ENCODE data around the gene SLC6A6.
A peak's percentile ranks its signal among the peaks of the same experiment; 100 is the strongest.

The SLC6A6 gene

GRCh38 chr3:14369675-14370669 is 32.4 kb upstream of the SLC6A6 start:
- H2BK120ac ChIP-seq (ENCODE audit: low read depth, low read length) = no peak overlapping the region
- no peaks in the 10 kb centered on the region for H3K9me3 ChIP-seq (ENCODE audit: control insufficient read depth, low read length)
- peak overlapping the region; percentile 7 for H4K8ac ChIP-seq (ENCODE audit: low read length)
- peaks cover 28% of the 10 kb centered on the region for H3K4me1 ChIP-seq (ENCODE audit: control insufficient read depth, insufficient read depth, low read depth, low read length)
- H2BK15ac ChIP-seq (ENCODE audit: low read depth, poor library complexity, severe bottlenecking) = peak overlapping the region; percentile 26
- no peak overlapping the region for H3K9ac ChIP-seq (ENCODE audit: low read length)
- no peak overlapping the region for H3K4me2 ChIP-seq (ENCODE audit: low read length, poor library complexity, severe bottlenecking)
- H3K4me3 ChIP-seq (ENCODE audit: insufficient read depth in 1 of 2, low read depth in 1 of 2, low read length in 2 of 2) = no peak overlapping the region
- H3K79me1 ChIP-seq (replicated peaks; ENCODE audit: low read length, poor library complexity, severe bottlenecking) = no peaks in the 10 kb centered on the region
- no peaks in the 10 kb centered on the region for H3K36me3 ChIP-seq (ENCODE audit: control insufficient read depth in 1 of 2, insufficient read depth in 2 of 2, low read depth in 1 of 2, low read length in 2 of 2)
- no peak for DNase-seq
- H3K27me3 ChIP-seq (ENCODE audit: control insufficient read depth in 1 of 2, insufficient read depth in 1 of 2, low read length in 2 of 2) = peaks cover 0 to 56% of the 10 kb centered on the region in 2 experiments
- H3K23ac ChIP-seq (ENCODE audit: low read length in 2 of 2) = no peak overlapping the region
- WGBS = 81% methylated on average over 15 of the region's 15 CpGs
- H3K18ac ChIP-seq (ENCODE audit: low read depth in 1 of 2, low read length in 2 of 2) = peak overlapping the region in 1 of 2 experiments; percentile 16
- no peak overlapping the region for H3K4ac ChIP-seq (ENCODE audit: low read depth in 1 of 2, low read length in 2 of 2)
- H2AK5ac ChIP-seq (ENCODE audit: low read length, severe bottlenecking) = peak overlapping the region; percentile 44
- peak overlapping the region in 1 of 2 experiments; percentile 34 for H2BK12ac ChIP-seq (ENCODE audit: low read length in 2 of 2)
- H3K14ac ChIP-seq (ENCODE audit: low read length in 2 of 2) = no peak overlapping the region
- H2AFZ ChIP-seq (ENCODE audit: low read depth, low read length) = no peak overlapping the region
- H3K27ac ChIP-seq (ENCODE audit: low read length, poor library complexity, severe bottlenecking) = no peak overlapping the region
- H2BK5ac ChIP-seq (ENCODE audit: low read depth, low read length, poor library complexity, severe bottlenecking) = no peak overlapping the region
- peak overlapping the region; percentile 74 for H4K91ac ChIP-seq (ENCODE audit: low read length)

DNA sequence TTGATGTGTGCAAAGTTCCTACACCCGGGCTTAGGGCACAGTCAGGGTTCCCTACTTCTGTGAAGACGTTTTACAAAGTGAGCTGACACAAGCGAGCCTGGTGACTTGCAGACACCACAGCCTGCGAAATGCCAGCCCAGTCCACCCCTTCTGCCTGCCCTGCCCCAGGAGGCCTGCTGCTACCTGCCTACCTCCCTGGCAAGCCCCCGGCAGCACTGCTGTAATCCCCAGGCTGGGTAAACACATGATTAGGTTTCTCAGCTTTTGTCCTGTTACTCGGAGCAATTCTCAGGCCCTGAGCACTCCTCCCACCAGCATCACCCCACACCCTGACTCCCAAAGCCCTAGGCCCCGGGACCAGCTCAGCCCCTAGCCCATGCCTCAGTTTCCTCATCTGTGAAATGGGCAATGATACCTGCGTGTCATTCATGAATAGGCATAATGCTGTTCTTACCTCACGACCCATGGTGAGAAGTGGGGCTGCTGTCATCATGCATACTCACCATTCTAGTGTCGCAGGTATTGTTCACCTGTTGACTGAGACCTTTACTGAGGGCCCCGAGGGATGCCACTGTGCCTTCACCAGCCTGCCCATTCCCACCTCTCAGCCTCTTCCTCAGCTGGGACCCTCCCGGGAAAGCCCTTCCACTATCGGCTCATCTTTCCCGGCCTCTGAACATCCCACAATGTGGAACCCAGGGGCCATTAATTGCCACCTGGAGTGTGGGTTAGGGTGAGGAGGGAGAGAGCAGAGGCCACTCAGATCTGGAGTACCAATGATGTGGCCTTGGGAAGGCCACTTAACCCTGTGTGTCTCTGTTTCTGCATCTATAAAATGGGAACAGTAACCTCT is 31.5 kb upstream of the SLC6A6 start:
- H3K27me3 ChIP-seq (ENCODE audit: control insufficient read depth in 1 of 2, insufficient read depth in 1 of 2, low read length in 2 of 2) = peaks cover 0 to 48% of the 10 kb centered on the region in 2 experiments
- 92% methylated on average over 13 of the region's 14 CpGs for WGBS
- no peak overlapping the region for H3K18ac ChIP-seq (ENCODE audit: low read depth in 1 of 2, low read length in 2 of 2)
- H3K23ac ChIP-seq (ENCODE audit: low read length in 2 of 2) = no peak overlapping the region
- H3K4me2 ChIP-seq (ENCODE audit: low read length, poor library complexity, severe bottlenecking) = no peak overlapping the region
- H3K14ac ChIP-seq (ENCODE audit: low read length in 2 of 2) = no peak overlapping the region
- no peak overlapping the region for H2BK5ac ChIP-seq (ENCODE audit: low read depth, low read length, poor library complexity, severe bottlenecking)
- no peak overlapping the region for H3K27ac ChIP-seq (ENCODE audit: low read length, poor library complexity, severe bottlenecking)
- H2BK120ac ChIP-seq (ENCODE audit: low read depth, low read length) = no peak overlapping the region
- DNase-seq = no peak
- peak overlapping the region in 1 of 2 experiments; percentile 6 for H2BK12ac ChIP-seq (ENCODE audit: low read length in 2 of 2)
- H3K9me3 ChIP-seq (ENCODE audit: control insufficient read depth, low read length) = no peaks in the 10 kb centered on the region
- H4K8ac ChIP-seq (ENCODE audit: low read length) = peak overlapping the region; percentile 7
- H3K4me3 ChIP-seq (ENCODE audit: insufficient read depth in 1 of 2, low read depth in 1 of 2, low read length in 2 of 2) = no peak overlapping the region
- peaks cover 28% of the 10 kb centered on the region for H3K4me1 ChIP-seq (ENCODE audit: control insufficient read depth, insufficient read depth, low read depth, low read length)
- peak overlapping the region; percentile 77 for H4K91ac ChIP-seq (ENCODE audit: low read length)
- no peak overlapping the region for H3K9ac ChIP-seq (ENCODE audit: low read length)
- no peaks in the 10 kb centered on the region for H3K36me3 ChIP-seq (ENCODE audit: control insufficient read depth in 1 of 2, insufficient read depth in 2 of 2, low read depth in 1 of 2, low read length in 2 of 2)
- no peaks in the 10 kb centered on the region for H3K79me1 ChIP-seq (replicated peaks; ENCODE audit: low read length, poor library complexity, severe bottlenecking)
- no peak overlapping the region for H2AFZ ChIP-seq (ENCODE audit: low read depth, low read length)
- H2AK5ac ChIP-seq (ENCODE audit: low read length, severe bottlenecking) = peak overlapping the region; percentile 38
- H2BK15ac ChIP-seq (ENCODE audit: low read depth, poor library complexity, severe bottlenecking) = peak overlapping the region; percentile 71
- H3K4ac ChIP-seq (ENCODE audit: low read depth in 1 of 2, low read length in 2 of 2) = peak overlapping the region in 1 of 2 experiments; percentile 37

DNA sequence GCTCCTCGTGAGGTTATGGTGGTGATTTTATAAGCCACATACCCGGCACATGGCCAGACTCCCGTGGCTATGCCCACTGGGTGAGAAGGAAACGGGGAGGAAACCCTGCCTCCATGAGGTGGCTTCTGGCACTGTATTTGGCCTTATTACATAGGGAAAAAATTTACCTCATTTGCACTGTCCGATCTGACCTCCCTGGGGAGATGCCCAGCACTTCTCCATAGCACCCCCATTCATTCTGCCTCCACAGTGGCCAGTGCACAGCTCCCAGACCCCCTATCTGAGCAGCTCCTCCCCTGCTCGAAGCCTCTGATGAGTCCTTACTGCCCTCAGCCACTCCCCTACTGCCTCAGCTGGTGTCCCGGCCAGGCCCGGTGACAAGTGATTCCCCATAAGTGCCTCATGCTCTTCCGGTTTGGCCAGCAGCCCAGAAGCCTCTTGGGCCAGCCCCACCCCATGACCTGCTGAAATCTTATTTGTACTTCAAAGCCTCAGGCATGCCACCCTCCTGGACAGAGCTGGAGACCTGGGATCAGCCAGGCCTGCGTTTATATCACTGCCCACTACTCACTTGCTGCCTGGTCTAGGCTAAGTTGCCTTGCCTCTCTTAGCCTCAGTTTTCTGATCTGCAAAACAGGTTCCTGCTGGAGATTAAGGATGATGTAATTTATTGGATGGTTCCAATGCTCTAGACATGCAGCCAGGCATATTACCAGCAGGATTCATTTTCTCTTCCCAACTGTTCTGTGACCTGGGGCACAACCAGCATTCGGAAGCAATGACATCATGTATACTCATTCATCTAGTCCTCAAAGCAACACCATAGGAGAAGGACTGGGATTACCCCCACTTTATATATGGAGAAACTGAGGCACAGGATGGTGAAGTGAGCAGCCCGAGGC is 30.6 kb upstream of the SLC6A6 start:
- Histone ChIP-seq H3K9me3 (ENCODE audit: control insufficient read depth, low read length) (no peaks in the 10 kb centered on the region), H2BK12ac (ENCODE audit: low read length in 2 of 2) (peak overlapping the region in 1 of 2 experiments; percentile 28)
- WGBS = 57% methylated on average over 11 of the region's 12 CpGs

More for the DNA sequence above, 30.6 kb upstream of the SLC6A6 start:
- Histone ChIP-seq H3K4ac (ENCODE audit: low read depth in 1 of 2, low read length in 2 of 2) (peak overlapping the region in 1 of 2 experiments; percentile 37), H3K18ac (ENCODE audit: low read depth in 1 of 2, low read length in 2 of 2) (peak overlapping the region in 1 of 2 experiments; percentile 13), H3K4me2 (ENCODE audit: low read length, poor library complexity, severe bottlenecking) (no peak overlapping the region), H3K9ac (ENCODE audit: low read length) (no peak overlapping the region), H3K79me1 (replicated peaks; ENCODE audit: low read length, poor library complexity, severe bottlenecking) (no peaks in the 10 kb centered on the region), H3K4me3 (ENCODE audit: insufficient read depth in 1 of 2, low read depth in 1 of 2, low read length in 2 of 2) (no peak overlapping the region), H3K4me1 (ENCODE audit: control insufficient read depth, insufficient read depth, low read depth, low read length) (peaks cover 29% of the 10 kb centered on the region), H3K27me3 (ENCODE audit: control insufficient read depth in 1 of 2, insufficient read depth in 1 of 2, low read length in 2 of 2) (peaks cover 0 to 40% of the 10 kb centered on the region in 2 experiments), H3K36me3 (ENCODE audit: control insufficient read depth in 1 of 2, insufficient read depth in 2 of 2, low read depth in 1 of 2, low read length in 2 of 2) (no peaks in the 10 kb centered on the region), H2BK15ac (ENCODE audit: low read depth, poor library complexity, severe bottlenecking) (no peak overlapping the region), H4K8ac (ENCODE audit: low read length) (no peak overlapping the region), H2AFZ (ENCODE audit: low read depth, low read length) (no peak overlapping the region), H3K23ac (ENCODE audit: low read length in 2 of 2) (no peak overlapping the region), H2BK120ac (ENCODE audit: low read depth, low read length) (no peak overlapping the region), H4K91ac (ENCODE audit: low read length) (no peak overlapping the region), H3K14ac (ENCODE audit: low read length in 2 of 2) (no peak overlapping the region), H3K27ac (ENCODE audit: low read length, poor library complexity, severe bottlenecking) (no peak overlapping the region), H2BK5ac (ENCODE audit: low read depth, low read length, poor library complexity, severe bottlenecking) (no peak overlapping the region), H2AK5ac (ENCODE audit: low read length, severe bottlenecking) (peak overlapping the region; percentile 46)
- peak; percentile 75 for DNase-seq
